Transverse colon (tissue), 3 donors: ENCODE results near the gene GPR137C.

ENCODE experiments used
- CTCF ChIP-seq, 5 experiments: fragments of 200-600 bp in 3 of 5; fragments of 450-650 bp in 2 of 5; sonication (generic) in 3 of 5; IDR thresholded peaks; 1 replicate in 2 of 5; 2 replicates in 3 of 5; pipeline ENCODE4 v1.5.1; 2016 to 2017; ENCODE audit warnings: antibody characterized with exemption in 5 of 5, inconsistent platforms in 3 of 5, mild to moderate bottlenecking in 2 of 5, moderate library complexity in 1 of 5
- EP300 ChIP-seq: sonication (generic); formaldehyde crosslinking; IDR thresholded peaks from one replicate; pipeline ENCODE4 v1.6.1; 2017; ENCODE audit warnings: antibody characterized with exemption, low read depth

- TF ChIP-seq CTCF (IDR thresholded peaks at IDR 0.05) (no peak), EP300 (no peak)
These were observed 49.5 kb downstream of the GPR137C start for GRCh38 chr14:52602131-52602530.
